ENCODE data around the gene HOXA9. TPM values are rescaled to one million over a fixed set of nuclear protein-coding genes. Genes with fewer than 3 reads are reported as not detected.

The HOXA9 gene
- polyA plus RNA-seq, 6 donors from 2014 or later, result not detected

DNA sequence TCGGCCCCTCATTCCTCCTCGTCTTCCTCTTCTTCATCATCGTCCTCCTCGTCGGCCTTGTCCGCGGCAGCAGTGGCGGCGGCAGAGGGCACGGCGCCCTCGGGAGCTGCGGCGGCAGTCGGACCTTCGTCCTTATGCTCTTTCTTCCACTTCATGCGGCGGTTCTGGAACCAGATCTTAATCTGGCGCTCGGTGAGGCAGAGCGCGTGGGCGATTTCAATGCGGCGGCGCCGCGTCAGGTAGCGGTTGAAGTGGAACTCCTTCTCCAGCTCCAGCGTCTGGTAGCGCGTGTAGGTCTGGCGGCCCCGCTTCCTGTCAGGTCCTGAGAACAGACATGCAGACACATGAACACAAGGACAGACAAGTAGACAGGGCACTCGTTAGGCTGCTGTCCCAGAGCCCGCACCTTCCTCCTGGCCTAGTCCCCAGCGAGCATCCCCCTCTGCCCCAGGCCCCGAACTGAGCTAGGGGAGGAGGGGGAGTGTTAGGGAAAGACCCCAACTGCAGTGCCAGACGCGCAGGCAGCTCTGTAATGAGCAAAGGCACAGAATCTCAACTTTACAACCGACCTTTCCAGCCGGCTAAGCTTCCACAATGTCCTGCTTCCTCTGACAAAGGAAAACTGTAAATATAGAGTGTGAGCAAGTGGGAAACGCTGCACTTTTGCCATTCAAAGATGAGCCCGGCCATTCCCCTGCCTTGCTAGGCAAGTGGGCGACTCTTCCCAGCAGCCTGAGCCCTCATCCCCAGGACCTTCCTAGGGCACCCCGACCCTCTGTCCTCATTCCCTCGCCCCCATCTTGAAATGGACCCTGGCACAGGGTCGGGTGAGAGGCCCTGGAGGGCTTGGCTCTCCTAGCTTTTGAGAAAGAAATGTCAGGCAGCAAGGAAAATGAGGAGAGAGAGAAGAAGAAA is 10.2 kb downstream of the HOXA9 start:
- Mint-ChIP-seq H3K4me3 (peak overlapping the region; percentile 28 to 81 (median 64)), H3K9me3 (peaks cover 0 to 37% (median 5%) of the 10 kb centered on the region in 7 donors), H3K4me1 (peaks cover 41 to 56% (median 56%) of the 10 kb centered on the region in 3 donors), H3K36me3 (peaks cover 0 to 15% of the 10 kb centered on the region in 2 donors), H3K27ac (peak overlapping the region in 5 of 6 donors; percentile 44 to 99 (median 92)), H3K27me3 (peaks cover 62 to 86% (median 79%) of the 10 kb centered on the region in 3 donors)
- DNase-seq (no peak), ATAC-seq (ENCODE audit: low read depth in 2 of 2) (no peak)

DNA sequence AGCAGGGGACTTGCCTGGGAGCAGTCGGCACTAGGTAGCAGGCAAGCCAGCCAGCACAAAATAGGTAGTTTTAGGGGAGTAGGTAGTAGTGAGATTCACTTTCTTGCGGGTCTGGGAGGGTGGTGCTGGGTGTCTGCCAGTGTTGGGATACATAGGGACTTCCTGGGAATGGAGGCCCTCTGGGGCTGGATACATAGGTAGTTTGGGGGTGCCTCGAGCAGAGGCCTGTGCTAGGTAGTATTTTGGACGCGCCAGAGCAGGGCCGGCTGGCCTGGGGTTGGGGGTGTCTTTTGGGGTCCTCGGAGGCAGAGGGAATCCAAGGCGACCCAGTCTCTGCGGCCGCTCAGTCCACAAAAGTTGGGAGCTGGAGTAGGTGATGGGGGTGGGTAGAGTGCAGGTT is 11.0 kb downstream of the HOXA9 start:
- H3K36me3 Mint-ChIP-seq, result peaks cover 0 to 15% of the 10 kb centered on the region in 2 donors
- ATAC-seq (ENCODE audit: low read depth in 2 of 2) (no peak), DNase-seq (no peak)
- peak overlapping the region in 3 of 6 donors; percentile 80 to 98 (median 97) for H3K27ac Mint-ChIP-seq
- peaks cover 57 to 81% (median 71%) of the 10 kb centered on the region in 3 donors for H3K27me3 Mint-ChIP-seq
- peaks cover 0 to 37% (median 5%) of the 10 kb centered on the region in 7 donors for H3K9me3 Mint-ChIP-seq
- H3K4me3 Mint-ChIP-seq, result peak overlapping the region in 6 of 8 donors; percentile 28 to 81 (median 58)
- peaks cover 37 to 56% (median 50%) of the 10 kb centered on the region in 3 donors for H3K4me1 Mint-ChIP-seq

- ATAC-seq (ENCODE audit: low read depth in 2 of 2) (no peak), DNase-seq (no peak)
- Mint-ChIP-seq H3K9me3 (peaks cover 0 to 37% (median 5%) of the 10 kb centered on the region in 7 donors), H3K4me1 (peaks cover 37 to 53% (median 45%) of the 10 kb centered on the region in 3 donors), H3K36me3 (peaks cover 0 to 15% of the 10 kb centered on the region in 2 donors), H3K4me3 (peak overlapping the region in 3 of 8 donors; percentile 47 to 81 (median 50)), H3K27me3 (peaks cover 59 to 76% (median 64%) of the 10 kb centered on the region in 3 donors), H3K27ac (peak overlapping the region in 5 of 6 donors; percentile 8 to 93 (median 80))
Observed at GRCh38 chr7:27153526-27153925, 11.8 kb downstream of the HOXA9 start.

DNA sequence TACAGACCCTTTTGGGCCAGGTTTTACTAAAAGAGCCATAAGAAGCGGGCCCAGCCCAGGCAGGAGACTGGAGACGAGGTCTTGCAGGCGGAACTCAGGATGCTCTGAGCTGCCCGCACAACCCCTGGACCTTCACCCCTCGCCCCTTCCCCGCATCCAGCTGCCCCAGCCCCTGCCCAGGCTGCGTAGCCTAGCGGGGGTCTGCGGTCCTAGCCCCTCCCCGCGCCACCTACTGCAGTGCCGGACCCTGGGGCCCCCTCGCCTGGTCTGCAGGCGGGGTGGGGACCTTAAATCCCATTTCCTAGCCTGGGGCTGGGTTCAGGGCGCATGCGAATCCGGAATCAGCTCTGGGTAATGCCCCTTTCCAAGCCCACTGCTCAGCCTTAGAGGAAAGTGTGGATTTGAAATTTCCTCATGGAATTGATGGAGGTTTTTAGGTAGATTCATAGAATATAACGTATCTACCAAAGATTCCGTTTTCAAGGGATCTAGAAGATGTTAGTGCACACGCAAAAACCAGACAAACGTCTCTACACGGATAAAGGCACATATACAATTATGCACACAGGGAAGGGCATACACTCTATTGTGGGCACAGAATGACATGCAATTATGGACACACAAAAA is 12.4 kb downstream of the HOXA9 start:
- peaks cover 0 to 32% (median 3%) of the 10 kb centered on the region in 7 donors for H3K9me3 Mint-ChIP-seq

DNA sequence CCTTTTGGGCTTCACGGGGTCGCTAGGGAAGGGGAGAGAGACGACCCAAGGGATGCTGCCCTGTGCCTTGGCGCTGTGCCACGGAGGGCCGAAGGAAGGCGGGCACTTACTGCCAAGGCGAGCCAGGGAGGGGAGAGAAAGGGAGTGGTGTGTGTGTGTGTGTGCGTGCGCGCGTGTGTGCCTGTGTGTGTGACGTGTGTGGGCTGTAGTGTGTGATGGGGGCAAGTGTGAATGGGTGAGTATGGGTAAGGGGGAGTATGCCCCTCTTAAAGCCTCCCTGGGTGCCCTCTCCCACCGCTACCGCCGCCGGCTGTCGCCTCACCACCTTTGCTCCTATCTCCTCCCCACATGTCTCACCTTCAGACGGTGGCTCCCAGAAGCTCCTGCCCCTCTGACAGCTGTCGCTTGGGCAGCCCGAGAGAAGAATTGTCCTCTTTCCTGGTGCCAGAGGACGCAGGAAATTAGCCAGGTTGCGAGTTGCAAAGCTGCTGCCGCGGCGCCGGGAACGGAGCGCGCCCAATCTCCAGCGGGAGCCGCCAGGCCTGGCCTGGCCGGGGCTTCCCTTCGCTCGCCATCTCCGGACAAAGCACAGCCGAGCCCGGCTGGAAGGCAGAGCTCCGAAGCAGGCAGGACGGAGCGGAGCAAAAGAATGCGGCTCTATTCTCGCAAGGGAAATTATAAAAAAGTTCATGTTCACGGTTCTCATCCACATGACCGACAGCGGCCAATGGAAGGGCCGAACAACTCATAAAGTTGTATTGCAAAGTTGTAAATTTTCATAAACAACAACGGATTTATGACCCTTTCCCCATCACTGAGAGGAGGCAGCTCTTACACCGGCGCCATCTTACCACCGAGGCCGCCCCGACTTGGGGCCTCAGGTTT is 13.2 kb downstream of the HOXA9 start, which contains the start of gene HOXA3:
Gene HOXA3 (minus strand): TSS at position 653 of the 885 bp plus-strand sequence. CDS start 41,943 bp downstream, outside the sequence.
- Mint-ChIP-seq H3K9me3 (peaks cover 0 to 27% (median under 1%) of the 10 kb centered on the region in 7 donors), H3K27me3 (peaks cover 61 to 74% (median 63%) of the 10 kb centered on the region in 3 donors), H3K36me3 (peaks cover 0 to 10% of the 10 kb centered on the region in 2 donors), H3K4me1 (peaks cover 34 to 57% (median 47%) of the 10 kb centered on the region in 3 donors), H3K27ac (peak within 1 kb of the TSS in 5 of 6 donors; percentile 42 to 97 (median 78)), H3K4me3 (peak within 1 kb of the TSS; percentile 75 to 89 (median 84))
- DNase-seq, result no peak
- ATAC-seq (ENCODE audit: low read depth in 2 of 2), result no peak

More for the DNA sequence above, 12.4 kb downstream of the HOXA9 start:
- ATAC-seq (ENCODE audit: low read depth in 2 of 2) (no peak), DNase-seq (no peak)
- H3K36me3 Mint-ChIP-seq, result peaks cover 0 to 11% of the 10 kb centered on the region in 2 donors
- peak overlapping the region in 2 of 6 donors; percentile 11 to 97 for H3K27ac Mint-ChIP-seq
- H3K27me3 Mint-ChIP-seq, result peaks cover 60 to 76% (median 64%) of the 10 kb centered on the region in 3 donors
- peaks cover 34 to 56% (median 45%) of the 10 kb centered on the region in 3 donors for H3K4me1 Mint-ChIP-seq
- peak overlapping the region in 3 of 8 donors; percentile 37 to 82 (median 47) for H3K4me3 Mint-ChIP-seq

DNA sequence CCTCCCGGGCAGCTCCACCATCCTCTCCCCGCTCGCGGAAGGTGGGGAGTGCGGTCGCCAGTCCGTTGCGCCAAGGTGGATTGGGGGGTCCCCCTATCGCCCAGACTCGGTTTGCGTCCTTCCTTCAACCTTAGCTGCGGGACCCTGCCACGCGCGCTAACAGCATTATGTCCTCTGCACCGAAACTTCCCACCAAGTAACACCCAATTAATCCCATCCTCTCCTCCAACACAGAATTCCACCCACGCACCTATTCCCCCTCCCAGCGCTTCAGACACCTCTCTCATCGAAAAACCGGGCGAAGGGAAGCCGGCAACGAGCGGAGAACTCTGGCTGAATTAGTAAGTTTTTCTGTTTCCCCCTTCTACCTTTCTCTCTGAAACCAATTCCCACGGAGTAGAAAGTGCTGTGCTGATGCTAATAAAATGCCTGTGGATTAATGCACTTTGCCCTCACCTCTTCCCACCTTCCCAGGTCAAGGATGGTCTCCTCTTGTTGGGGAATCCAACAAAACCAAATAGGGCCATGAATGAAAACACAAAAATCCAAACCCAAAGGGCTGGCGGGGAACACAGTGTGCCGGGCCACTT is 13.9 kb downstream of the HOXA9 start:
- no peak for ATAC-seq (ENCODE audit: low read depth in 2 of 2)
- no peak for DNase-seq
- Mint-ChIP-seq H3K4me1 (peaks cover 37 to 56% (median 51%) of the 10 kb centered on the region in 3 donors), H3K4me3 (peak overlapping the region; percentile 75 to 89 (median 84)), H3K36me3 (peaks cover 0 to 17% of the 10 kb centered on the region in 2 donors), H3K9me3 (peaks cover 0 to 26% (median 2%) of the 10 kb centered on the region in 7 donors), H3K27ac (peak overlapping the region in 5 of 6 donors; percentile 42 to 97 (median 78)), H3K27me3 (peaks cover 68 to 76% (median 70%) of the 10 kb centered on the region in 3 donors)

DNA sequence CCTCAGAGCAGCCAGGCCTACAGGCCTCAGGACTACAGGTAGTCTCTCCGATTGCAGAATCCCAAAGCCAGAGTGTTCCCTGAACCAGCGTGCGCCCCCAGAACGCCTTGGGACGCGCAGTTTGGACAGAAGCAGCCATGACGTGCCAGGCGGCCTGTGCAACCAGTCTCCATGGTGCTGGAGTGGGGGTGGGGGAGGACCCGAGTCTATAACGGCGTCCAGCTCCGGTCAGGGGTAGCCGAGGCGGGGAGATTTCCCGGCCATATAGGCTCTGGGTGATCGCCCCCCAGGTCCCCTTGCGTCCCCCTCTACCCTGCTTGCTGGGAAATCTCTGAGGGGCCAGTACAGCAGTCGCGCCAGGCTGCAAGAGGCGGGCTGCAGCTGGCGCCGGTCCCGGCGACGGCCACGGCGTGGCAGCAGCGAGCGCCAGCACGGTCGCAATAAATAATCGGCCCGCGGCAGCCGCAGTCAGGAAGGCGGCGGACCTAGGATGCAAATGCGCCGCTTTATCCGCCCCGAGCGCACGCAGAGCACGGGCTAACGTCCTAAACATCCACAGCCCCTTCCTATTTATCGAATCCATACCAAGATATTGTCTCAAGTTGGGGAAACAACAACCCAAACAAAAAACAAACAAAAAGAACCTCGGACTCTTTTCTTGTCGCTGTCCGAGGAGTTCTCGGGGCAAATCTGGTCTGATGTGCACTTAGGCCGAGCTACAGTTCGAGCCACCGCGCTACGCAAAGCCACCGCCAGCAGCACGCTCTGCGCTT is 14.6 kb downstream of the HOXA9 start:
- ATAC-seq (ENCODE audit: low read depth in 2 of 2) (peak; percentile 76 to 80), DNase-seq (peak; percentile 64)
- Mint-ChIP-seq H3K9me3 (peaks cover 0 to 27% (median 2%) of the 10 kb centered on the region in 7 donors), H3K4me3 (peak overlapping the region; percentile 75 to 89 (median 84)), H3K36me3 (peaks cover 0 to 20% of the 10 kb centered on the region in 2 donors), H3K27me3 (peaks cover 75 to 82% (median 75%) of the 10 kb centered on the region in 3 donors), H3K4me1 (peaks cover 37 to 55% (median 51%) of the 10 kb centered on the region in 3 donors), H3K27ac (peak overlapping the region in 4 of 6 donors; percentile 69 to 97 (median 78))

DNA sequence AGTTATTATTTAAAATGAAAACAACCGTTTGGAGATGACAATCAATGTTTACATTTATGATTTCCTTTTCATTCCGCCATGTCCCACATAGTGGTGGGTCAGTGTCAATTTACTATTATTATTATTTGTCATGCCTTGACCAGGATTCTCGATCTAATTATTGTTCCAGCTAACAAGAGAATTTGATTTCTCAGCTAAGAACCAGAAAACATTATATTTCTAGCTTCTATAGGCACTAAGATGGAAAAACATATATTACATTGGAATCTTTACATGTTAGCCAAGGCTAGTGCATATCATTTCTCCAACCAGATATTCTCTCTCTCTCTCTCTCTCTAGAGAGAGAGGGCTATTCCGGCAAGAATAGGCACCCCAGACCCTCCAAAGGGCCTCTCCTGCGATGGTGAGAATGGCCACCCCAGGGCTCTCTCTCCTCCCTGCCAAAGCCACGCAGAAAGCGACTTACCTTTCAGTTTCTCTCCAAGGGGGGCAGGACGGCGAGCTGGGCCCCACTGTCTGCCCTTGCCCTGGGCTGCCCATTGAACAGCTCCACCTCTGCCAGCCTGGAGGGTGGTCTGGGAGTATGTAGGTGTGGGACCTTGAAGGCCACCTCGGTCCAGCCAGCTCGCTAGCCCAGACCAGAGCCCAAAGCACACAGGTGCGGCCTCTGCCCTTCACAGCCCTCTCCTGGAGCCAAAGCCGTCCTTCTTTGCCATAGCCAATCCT is 15.3 kb downstream of the HOXA9 start:
- ATAC-seq (ENCODE audit: low read depth in 2 of 2) (no peak), DNase-seq (no peak)
- peaks cover 0 to 20% of the 10 kb centered on the region in 2 donors for H3K36me3 Mint-ChIP-seq
- peaks cover 0 to 20% (median 2%) of the 10 kb centered on the region in 7 donors for H3K9me3 Mint-ChIP-seq
- H3K27me3 Mint-ChIP-seq, result peaks cover 74 to 82% (median 75%) of the 10 kb centered on the region in 3 donors
- peak overlapping the region in 6 of 8 donors; percentile 61 to 88 (median 78) for H3K4me3 Mint-ChIP-seq
- H3K27ac Mint-ChIP-seq, result peak overlapping the region in 1 of 6 donors; percentile 92
- H3K4me1 Mint-ChIP-seq, result peaks cover 33 to 51% (median 45%) of the 10 kb centered on the region in 3 donors

- peak overlapping the region in 7 of 8 donors; percentile 71 to 85 (median 79) for H3K4me3 Mint-ChIP-seq
- peaks cover 29 to 43% (median 36%) of the 10 kb centered on the region in 3 donors for H3K4me1 Mint-ChIP-seq
Observed at GRCh38 chr7:27148756-27149641, 16.3 kb downstream of the HOXA9 start.

More at GRCh38 chr7:27148756-27149641, 16.3 kb downstream of the HOXA9 start:
- Mint-ChIP-seq H3K9me3 (peaks cover 0 to 11% (median 2%) of the 10 kb centered on the region in 7 donors), H3K27me3 (peaks cover 68 to 81% (median 70%) of the 10 kb centered on the region in 3 donors), H3K27ac (peak overlapping the region in 1 of 6 donors; percentile 82), H3K36me3 (peaks cover 0 to 13% of the 10 kb centered on the region in 2 donors)
- DNase-seq (no peak), ATAC-seq (ENCODE audit: low read depth in 2 of 2) (no peak)

Data from naive B cell (primary cell).